H1 (cell line): ENCODE results near the gene HOMER1. TPM values are rescaled to one million over a fixed set of nuclear protein-coding genes. Genes with fewer than 3 reads are reported as not detected.

ENCODE experiments used
- CEBPB ChIP-seq: IDR thresholded peaks from 2 replicates; pipeline ENCODE4 v1.6.1; 2012; ENCODE audit warnings: low read depth, low read length
- CHD2 ChIP-seq: IDR thresholded peaks from 2 replicates; pipeline ENCODE4 v1.6.1; 2012; ENCODE audit warnings: low read length, improper control_type of control experiment
- HDAC2 ChIP-seq, 2 experiments: fragments of 300-600 bp in 1 of 2; sonication (generic) in 1 of 2; IDR thresholded peaks; 2 replicates each; pipeline ENCODE4 v1.6.1; 2011 to 2012; ENCODE audit warnings: low read depth in 2 of 2, low read length in 2 of 2, mild to moderate bottlenecking in 2 of 2, moderate library complexity in 2 of 2, borderline replicate concordance in 1 of 2, inconsistent platforms in 1 of 2
- NANOG ChIP-seq: IDR thresholded peaks from 2 replicates; pipeline ENCODE4 v1.6.1; 2011; ENCODE audit warnings: low read length, low read depth, mild to moderate bottlenecking, inconsistent platforms; ENCODE audit not compliant: insufficient read depth, poor library complexity, severe bottlenecking
- SIRT6 ChIP-seq: IDR thresholded peaks from one replicate; pipeline ENCODE4 v1.7.1; 2012; ENCODE audit warnings: low read length, inconsistent platforms
- SRF ChIP-seq: IDR thresholded peaks from 2 replicates; pipeline ENCODE4 v1.6.1; 2011; ENCODE audit warnings: mild to moderate bottlenecking, low read depth, low read length, moderate library complexity
- TBP ChIP-seq: IDR thresholded peaks from 2 replicates; pipeline ENCODE4 v1.6.1; 2011; ENCODE audit warnings: low read depth, low read length, improper control_type of control experiment
- ZNF274 ChIP-seq: IDR thresholded peaks from 2 replicates; pipeline ENCODE4 v1.7.0; 2012; ENCODE audit warnings: low read length, borderline replicate concordance; ENCODE audit errors: extremely low read depth
- polyA plus RNA-seq, 7 experiments: library from polyadenylated mRNA; depleted of rRNA in 3 of 7; stranded (reverse) in 5 of 7; unstranded in 2 of 7; fragments of >200 nt in 5 of 7; fragments of 200-250 nt in 2 of 7; gene quantifications; 1 replicate in 5 of 7; 2 replicates in 1 of 7; 4 replicates in 1 of 7; pipeline versions ENCODE4 v1.2.1 to v1.2.3, GENCODE V29; 2011 to 2013; ENCODE audit warnings: missing spikeins in 2 of 7, mixed read lengths in 2 of 7
- total RNA-seq: library from RNA; stranded (reverse); fragmentation: NEBNext Ultra II Directional; extraction: Animal tissue kit (Norgen Biotek cat#: 25700); gene quantifications from 2 replicates; pipeline ENCODE4 v1.2.1, GENCODE V29; 2021

HOMER1 gene
- total and polyA plus RNA-seq, 2 of the 8 experiments (the other 6 are each of a cell fraction or from before 2014, with no cell fraction given) = 6.4 to 57.9 TPM

- TF ChIP-seq SRF (no peak), CEBPB (no peak), NANOG (no peak), SIRT6 (no peak), HDAC2 (IDR thresholded peaks at IDR 0.05; ENCODE audit: borderline replicate concordance in 1 of 2, low read depth in 2 of 2, low read length in 2 of 2) (no peak), ZNF274 (no peak), CHD2 (no peak), TBP (no peak)
Measured at GRCh38 chr5:79395296-79395695, 118.6 kb downstream of the HOMER1 start (continued).
